HL-60/S4 treated with phorbol 12-myristate 13-acetate at 8.2 ng/mL for 4 days and 3 days (cell line): Measurements from ENCODE around the gene EPB42.

Experiments used
- in situ Hi-C: fragments of 300-500 bp; cut with MboI; formaldehyde crosslinking; loops from 2 replicates; pipeline ENCODE4 v1.15.0; 2022; ENCODE audit warnings: low sequenced_read_pairs

Gene EPB42

DNA sequence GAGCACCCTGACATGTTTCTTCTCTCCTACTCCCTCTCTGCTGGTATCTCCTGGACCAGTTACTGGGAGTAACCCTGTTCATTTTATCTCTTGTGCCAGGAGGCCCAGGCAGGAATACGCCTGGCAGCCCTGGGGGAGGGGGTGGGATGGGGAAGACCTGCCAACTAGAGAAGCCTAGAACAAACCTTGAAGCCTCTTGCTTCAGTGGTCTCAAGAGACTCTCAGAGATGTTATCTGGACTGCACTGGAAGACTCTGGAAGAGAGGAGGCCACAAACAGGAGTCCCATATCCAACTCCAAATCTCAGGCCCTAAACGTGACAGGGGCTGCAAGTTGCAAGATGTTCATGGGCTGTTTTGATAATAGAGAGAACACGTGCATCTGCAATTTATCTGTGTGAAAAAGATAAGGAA lies at the start of gene EPB42:
EPB42 (minus strand) TSS at position 28 of the 413 bp plus-strand sequence. CDS start 193 bp downstream, outside the sequence.
- in situ Hi-C loops = no loop called here

DNA sequence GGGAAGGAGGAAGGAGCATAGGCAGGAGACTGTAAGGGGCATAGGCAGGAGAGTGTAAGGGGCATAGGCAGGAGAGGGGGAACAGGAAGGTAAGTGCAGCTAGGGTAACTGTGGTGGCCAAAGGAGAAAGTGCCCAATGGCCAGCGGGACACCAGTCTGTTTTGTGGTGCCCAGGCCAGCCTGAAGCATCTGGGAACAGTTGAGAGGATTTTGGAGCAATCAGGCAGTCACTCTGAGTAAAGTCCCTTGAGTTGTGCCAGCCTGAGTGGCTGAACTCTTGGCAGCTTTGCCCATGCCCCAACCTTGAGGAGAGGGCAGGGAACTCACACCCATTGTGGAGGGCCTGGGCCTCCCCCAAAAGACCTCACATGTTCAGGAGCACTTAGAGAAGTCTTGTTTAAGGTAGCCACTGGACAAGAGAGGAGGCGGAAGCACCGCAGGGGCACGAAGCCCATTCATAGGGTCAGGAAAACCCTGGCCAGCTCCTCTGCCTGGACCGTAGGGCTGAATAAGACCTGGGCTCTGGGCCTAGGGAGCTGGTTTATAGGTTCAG lies 49.4 kb upstream of the EPB42 start:
- in situ Hi-C loops = no loop called here

DNA sequence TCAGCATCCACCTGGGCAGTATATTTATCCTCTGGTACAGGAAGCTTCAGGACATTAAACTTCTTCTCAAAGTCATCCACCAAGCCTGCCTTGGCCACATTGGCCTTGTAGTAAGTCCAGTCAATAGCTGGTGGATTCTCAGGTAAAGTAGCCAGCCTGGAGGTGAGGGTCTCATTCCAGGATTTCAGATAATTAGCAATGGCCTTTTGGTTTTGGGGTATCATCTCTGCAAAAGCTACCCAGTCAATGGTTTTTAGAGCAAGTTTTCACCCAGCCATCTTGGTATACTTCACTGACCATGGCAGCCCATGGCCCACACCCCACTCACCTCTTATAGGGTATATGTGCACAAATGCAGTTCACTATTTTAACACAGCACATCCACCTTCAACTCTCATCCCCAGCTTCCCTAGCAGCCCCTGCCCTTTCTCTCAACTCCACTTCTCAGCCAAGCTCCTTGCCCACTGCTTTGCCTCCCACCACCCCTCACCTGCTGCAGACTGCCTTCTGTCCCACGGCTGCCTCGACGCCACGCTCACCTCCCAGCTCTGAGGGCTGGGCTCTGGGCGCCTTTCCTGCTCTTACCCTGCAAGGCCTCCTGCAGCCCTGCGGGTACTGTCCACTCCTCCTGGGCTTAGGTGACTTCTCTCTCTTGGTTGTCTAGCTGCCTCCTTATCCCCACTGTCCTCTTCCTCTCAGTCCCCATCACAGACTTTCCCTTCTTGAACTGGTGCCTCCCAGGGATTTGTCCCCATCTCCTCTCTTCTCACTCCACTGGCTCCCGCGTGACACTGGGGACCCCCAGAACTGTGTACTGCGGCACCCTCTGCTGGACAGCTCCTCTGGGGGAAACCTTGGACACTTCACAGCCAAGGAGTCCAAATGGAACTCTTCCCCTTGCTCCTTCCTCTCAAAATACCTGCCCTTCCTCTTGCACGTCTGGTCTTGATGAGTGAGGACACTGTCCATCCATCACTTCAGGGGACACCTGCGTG lies 47.6 kb upstream of the EPB42 start:
- in situ Hi-C loops = no loop called here

DNA sequence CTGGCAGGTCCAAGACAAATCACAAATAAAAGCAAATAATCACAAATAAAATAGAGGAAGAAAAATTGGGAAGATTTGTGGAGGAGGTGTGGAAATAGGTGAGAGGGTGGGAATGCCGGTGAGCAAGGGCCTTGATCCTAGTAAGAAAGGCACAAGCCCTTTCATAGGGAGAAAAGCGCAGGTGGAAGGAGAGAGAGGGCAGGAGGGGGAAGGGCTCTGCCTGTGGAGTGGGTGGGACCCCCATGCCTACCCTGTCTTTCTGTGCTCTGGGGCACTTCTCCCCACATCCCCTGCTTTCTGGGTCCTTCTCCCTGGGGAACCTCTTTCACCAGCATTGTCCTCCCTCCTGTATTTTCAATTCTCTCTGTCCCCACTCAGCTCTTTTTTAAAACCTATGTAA lies 46.6 kb upstream of the EPB42 start:
- in situ Hi-C loops = no loop called here

DNA sequence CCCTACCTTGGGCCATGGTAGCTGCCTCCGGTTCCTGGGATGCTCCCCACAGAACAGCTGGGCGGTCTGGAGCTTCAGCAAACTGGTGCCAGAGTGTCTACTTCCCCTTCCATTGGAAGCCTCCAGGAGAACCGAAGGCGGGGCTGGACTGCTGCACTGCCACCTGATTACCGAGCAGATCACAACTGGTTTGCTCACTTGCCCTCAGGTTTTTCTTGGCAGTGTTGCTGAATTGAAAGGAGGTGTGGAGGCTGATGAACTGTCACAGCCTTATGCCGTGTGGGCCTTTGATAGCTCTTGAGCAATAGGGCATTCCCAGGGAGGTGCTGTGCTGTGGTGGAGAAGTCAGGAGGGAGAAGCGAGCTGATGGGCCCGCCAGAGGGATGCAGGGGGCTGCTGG lies 46.0 kb upstream of the EPB42 start, which contains the start of gene TGM5:
TGM5 (minus strand) TSS at position 95 of the 400 bp plus-strand sequence; CDS start at position 16, 79 bp downstream.
- in situ Hi-C loops = no loop called here

DNA sequence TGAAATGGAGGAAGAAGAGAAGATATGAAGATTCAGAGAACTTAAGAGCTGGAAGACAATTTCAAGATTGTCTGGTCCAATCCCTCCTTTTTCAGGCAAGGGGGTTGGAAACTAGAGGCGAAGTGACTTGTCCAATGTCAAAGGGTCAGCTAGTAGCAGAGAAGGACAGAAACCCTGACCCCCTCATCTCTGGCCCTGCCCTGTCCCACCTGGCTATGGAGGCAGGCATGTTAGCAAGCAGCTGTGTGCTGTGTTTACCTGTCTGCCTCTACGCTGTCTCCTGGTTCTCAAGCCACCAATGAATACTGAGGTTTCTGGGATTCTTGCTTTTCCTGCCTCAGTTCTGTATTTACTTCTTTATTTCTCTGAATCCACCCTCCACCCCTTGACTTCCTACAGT lies 45.6 kb upstream of the EPB42 start:
- in situ Hi-C loops = no loop called here

DNA sequence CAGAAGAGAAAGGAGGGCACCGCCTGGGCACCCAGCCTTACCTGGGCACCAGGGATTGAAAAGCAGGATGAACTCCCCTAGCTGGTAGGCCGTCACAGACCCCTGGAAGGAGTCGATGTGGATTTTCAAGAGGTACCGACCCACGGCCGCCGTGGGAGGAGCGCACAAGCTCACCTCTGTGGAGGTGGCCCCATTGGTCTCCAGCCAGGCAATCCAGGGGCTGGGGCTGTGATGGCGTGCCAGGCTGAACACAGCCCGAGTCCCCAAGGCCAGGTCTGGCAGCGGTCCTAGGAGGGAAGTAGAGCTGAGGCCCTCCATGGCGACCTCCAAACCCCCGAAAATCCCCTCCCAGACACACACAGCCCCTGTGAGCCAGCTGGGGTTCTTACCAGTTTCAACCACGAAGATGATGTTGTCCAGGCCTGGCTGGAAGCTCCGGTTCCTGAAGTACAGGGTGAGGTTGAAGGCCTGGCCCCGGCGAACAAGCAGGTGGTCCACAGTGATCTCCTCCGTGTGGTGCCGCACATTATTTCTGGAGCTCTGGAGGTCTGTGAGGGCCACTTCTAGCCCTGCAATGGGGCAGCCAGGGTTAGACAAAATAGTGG lies 39.3 kb upstream of the EPB42 start:
- in situ Hi-C loops = no loop called here

DNA sequence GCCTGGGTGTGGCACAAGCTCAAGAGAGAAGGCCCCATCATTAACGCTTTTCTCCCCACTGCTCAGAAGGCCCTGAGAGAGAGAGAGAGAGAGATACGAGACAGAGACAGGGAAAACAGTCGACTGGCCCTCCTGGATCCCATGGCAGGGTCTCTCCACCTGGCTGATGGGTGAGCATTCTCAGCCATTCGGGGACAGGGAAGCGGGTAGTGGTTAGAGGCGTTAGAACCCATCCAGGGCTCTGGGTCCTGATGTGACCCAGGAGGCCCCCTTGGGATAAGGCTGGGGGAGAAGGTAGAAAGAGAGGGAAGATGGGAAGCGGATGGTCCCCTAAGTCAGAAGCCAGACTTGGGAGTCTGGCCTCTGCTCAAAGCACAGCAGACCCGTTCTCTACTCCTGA lies 38.0 kb upstream of the EPB42 start:
- in situ Hi-C loops = no loop called here

DNA sequence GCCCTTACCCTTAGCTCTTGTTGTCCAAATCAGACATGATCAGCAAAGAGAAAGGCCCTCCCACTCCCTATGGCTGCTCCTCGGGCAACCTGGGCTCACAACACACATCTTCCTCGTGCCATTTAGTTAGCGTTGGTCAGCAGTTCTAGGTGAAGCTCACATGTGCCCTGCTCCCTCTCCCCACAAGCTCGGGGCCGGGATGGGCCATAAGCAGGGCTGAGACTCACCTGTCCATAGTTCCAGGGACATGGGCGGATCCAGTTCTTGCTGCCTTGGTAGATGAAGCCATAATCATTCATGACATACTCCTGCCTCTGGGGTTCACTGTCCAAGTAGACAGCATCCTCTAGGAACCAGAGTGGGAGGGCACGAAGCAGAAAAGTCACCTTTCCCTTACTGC lies 35.5 kb upstream of the EPB42 start:
- in situ Hi-C loops = no loop called here

DNA sequence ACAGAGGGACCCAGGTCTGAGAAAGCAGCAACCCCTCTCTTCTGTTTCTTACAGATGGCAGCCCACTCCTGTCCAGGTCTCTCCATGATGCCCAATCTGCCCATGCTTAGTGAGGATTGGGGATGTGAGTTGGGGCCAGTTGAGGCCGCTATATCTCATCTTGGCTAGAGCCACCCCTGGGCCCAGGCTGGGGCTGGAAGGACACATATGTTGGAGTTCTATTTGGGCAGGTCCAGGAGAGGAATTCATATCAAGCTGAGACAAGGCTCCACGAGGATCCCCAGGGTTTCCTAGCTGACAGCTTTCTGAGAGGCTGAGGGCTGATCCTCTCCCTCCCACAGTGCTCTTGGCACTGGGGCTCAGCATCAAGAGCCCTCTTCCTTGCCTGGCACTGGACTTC lies 34.6 kb upstream of the EPB42 start:
- in situ Hi-C loops = no loop called here

DNA sequence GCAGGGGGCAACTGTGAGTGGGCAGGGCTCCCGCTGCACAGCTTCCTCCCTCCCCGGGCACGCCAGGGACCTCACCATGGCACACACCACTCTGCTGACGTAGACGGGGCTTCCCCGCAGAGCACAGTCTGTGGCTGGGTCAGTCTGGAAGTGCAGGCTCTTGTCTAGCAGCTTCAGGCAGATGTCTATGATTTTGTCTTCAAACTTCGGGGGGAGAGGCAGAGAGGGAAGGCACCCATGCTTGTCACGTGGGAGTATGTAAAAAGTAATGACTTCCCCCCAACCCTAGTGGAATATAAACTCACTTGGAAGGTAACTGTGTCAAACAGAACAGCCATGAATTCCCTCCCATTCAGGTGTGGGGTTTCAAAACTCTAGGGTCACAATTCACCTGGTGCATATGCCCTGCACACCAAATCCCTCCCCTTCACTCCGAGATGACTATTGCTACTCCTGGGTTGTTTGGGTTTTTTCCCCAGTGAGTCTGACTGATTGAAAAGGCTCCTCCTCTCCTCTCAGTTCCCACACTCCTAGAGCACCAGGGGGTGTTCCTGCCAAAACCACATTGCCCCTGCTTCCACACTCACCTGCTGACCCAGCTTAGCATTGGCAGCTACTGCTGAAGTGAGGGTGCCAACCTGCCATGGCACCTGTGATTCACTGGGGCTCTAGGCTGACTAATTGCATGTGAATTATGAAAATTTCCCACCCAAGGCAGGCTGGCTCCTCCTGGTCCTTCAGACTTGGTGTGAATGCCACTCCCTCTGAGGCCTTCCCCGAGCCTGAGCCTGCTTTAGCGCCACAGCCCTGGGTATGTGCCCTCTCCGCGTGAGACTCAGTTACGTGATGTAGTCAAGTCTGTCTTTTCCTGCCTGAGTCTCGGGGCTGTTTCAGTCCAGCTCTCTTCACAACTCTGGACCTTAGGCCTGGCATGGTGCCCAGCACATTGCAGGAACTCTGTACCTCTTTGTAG lies 32.9 kb upstream of the EPB42 start:
- in situ Hi-C loops = no loop called here

DNA sequence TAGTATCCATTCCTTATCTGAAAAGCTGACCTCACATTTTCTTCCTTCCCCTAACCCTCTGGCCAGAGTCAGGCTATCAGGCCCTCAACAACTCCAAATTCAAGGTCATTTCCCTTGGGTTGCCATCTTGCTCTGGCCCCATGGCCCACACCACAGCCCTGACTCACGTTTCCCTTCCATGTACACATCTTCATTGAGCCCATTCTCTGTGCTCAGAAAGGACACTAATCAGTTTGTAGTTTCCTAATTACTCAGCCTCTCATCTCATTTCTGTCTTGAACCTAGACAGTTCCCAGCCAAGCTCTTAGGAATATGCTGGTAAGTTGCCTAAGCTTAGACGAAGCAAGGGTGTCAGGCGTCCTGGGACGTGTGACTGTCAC lies 31.0 kb upstream of the EPB42 start:
- in situ Hi-C loops = no loop called here

DNA sequence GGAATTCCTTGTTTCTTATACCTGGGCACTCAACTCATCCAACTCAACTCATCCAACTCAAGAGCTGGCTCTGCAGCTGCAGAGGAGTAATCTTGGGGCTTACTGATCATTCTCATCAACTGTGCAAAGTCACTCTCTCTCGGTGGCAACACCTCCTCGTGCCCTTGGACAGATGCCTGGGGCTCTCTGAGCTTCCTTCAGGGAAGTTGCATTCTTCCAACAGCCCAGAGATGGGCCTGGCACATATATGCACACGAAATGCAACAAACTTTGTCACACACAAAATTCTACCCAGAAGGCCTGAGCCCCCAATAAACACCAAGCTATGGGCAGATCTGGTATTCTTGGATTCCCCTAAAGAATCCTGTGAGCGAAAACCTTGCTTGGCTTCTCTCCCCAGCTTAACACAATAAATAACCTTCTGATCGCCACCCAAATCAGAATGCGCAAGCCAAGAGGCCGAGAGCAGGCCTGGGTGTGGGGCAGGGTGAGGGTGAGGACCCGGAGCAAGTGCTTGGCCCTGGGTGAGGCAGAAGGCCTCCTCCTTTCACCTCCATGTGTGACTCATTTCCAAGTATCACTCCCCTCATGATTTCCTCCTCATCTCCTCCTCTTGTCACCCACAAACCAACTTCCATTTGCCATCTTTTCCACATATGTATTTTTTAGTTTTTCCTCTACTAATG lies 30.5 kb upstream of the EPB42 start:
- in situ Hi-C loops = no loop called here

DNA sequence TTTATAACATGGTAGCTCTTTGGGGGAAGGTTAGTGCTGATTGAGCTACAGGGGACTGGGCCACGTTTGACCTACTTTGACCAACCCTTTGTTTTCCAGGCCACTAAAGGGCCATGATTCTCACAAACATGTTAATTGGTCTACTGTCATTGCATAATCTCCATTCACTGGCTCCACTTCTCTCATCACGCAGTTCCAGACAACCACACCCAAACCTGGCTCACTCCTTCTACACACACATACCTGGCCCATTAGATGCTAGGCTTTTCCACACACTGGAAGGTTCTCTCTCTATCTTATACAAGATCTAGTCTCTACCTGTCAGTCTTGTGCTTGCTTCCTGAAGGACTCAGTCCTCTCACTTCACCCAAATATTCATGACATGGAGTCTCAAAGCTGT lies 30.0 kb upstream of the EPB42 start:
- in situ Hi-C loops = no loop called here

DNA sequence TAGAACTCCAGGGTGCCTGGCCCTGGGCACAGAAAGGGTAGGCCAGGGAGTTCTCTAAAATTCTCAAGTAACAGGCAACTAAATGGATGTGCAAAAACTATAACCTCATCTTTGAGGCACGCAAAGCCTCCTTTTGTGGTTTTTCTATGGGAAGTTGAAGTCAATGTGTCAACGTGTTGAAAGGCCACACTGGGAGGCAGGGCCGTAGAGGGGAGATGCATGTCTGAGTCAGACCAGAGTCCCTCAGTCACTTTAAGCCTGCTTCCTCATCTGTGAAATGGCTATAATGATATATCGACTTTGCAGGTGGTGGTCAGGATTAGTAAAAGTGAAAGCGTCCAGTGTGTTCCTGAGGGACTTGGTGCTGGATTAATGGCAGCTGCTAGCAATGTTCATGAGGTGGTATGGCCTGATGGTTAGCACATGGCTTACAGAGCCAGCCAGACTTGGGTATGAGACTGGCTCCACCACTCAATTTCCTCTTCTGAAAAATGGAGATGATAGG lies 28.9 kb upstream of the EPB42 start:
- in situ Hi-C loops = no loop called here

DNA sequence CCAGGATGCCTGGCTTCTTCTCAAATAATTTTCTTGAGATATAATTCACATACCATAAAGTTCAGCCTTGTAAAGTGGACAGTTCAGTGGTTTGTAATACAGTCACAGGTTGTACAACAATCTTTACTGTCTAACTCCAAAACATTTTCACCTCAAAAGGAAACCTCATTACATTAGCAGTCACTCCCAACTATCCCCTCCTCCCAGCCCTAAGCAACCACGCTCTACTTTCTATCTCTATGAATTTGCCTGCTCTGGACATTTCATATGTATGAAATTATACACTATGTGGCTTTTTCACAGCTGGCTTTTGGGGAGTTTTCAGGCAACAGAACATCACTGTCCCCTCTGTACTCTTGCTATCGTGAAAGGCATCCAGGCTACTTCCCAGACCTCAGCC lies 28.4 kb upstream of the EPB42 start:
- in situ Hi-C loops = no loop called here

DNA sequence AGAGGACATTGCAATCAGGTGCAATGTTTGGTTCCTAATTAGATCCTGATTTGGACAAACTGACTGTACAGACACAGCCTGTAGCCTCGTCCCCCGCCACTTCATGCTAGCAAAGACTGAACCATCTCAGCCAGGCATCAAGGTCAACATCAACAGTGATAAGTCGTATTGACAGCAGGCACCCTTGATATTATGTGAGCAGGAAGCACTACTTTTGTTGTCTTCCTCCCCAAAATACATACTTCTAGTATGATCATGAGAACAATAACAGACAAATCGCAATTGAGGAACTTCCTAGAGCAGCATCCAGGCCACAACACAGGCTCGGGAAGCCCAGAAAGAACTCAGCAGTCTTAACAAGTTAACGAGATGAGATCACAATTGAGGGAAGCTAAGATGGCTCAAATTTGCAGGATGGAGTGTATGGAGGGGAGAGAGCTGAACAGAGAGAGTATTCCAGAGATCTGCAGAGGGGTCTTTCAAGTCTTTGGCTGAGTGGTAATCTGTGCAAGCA lies 25.5 kb upstream of the EPB42 start:
- in situ Hi-C loops = no loop called here

DNA sequence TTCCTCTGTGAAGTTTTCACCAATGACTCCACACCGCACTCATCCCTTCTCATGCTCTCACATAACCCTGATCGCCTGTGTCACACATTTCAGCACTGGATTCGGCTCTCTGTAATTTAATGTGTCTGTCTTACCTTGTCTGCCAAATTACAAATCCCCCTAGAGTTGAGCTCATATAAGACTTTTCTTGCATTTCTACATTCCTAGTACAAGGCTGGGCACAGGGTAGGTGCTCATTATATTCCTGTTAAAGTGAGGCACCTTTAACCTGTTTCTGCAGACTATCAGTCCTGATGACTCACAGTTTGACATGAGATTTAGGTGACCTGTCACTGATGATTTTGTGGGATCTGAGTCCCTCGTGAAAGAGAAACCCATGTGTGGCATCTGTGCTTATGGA lies 23.3 kb upstream of the EPB42 start:
- in situ Hi-C loops = no loop called here

DNA sequence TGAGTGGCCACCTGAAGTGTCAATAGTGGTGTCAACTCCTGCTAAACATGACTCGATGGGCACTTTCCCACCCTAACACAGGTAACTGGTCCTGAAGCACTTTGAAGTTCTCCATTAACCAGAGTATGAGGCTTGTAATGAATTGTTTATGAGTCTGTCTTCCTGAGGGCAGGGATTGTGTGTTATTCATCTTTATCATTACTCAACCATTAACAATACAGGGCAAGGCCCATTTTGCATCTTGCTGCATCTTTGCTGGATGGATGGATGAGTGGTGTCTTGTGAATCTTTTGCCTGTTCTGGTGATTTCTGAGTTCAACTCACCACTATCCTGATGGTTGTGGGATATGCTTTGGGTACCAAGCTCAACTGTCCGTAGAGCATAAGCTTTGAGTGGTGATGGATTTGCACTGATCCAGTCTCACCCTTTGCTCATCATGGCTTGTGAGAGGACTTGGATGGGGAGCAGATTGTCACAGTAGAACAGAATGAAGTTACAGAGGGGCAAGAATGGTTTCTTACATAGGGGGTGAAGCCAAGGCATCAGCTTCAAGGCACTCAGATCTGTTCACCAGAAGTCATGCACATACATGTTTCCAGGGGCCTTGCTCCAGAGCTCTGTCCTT lies 22.3 kb upstream of the EPB42 start:
- in situ Hi-C loops = no loop called here
